ENCODE data around the gene KMO.

DNA sequence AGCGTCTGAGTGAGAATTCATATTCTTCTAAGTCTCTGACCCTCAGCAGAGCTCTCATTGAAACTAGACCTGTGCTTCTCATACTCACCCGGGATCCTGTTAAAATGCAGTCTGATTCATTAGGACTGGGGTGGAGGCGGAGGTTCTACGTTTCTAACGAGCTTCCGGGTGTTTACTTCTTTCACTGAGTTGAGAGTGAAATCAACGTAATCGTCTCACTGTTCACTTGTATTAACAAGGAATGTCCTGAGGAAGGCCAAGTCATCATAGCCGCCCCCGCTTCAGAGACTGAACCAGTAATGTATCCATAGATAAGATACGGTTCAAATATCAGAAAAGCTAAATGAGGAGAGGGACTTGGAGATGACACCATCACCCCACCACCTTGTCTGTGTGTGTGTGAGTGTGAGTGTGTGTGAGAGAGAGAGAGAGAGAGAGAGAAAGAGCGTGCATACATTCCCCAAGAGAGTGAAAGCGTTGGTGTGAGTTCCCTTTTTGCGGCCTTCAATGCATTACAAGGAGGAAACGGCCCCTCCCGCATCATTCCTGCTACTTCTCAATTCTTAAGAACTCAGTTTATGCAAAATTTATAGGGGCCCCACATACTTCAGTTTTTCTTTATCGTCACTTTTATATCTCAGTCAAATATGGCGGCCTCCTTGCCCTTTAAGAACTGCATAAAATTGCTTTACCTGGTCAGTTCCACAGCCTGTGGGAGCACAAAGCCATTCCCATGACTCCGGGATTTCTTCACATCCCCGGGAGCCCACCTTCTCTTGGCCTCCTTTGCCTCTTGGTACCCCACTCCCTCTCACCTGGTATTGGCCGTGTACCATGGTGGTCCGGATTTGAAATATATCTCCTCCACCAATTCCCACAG, 19.8 kb downstream of the KMO start:
- TF ChIP-seq, protein P1, sequence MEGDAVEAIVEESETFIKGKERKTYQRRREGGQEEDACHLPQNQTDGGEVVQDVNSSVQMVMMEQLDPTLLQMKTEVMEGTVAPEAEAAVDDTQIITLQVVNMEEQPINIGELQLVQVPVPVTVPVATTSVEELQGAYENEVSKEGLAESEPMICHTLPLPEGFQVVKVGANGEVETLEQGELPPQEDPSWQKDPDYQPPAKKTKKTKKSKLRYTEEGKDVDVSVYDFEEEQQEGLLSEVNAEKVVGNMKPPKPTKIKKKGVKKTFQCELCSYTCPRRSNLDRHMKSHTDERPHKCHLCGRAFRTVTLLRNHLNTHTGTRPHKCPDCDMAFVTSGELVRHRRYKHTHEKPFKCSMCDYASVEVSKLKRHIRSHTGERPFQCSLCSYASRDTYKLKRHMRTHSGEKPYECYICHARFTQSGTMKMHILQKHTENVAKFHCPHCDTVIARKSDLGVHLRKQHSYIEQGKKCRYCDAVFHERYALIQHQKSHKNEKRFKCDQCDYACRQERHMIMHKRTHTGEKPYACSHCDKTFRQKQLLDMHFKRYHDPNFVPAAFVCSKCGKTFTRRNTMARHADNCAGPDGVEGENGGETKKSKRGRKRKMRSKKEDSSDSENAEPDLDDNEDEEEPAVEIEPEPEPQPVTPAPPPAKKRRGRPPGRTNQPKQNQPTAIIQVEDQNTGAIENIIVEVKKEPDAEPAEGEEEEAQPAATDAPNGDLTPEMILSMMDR (conservative IDR thresholded peaks at IDR 0.05; ENCODE audit: low read length) = no peak
- TF ChIP-seq EZH2phosphoT487 (IDR thresholded peaks at IDR 0.05; ENCODE audit: borderline replicate concordance) = no peak
